Measurements from ENCODE around the gene AUTS2. TPM values are rescaled to one million over a fixed set of nuclear protein-coding genes. Genes with fewer than 3 reads are reported as not detected.

The AUTS2 gene
- total and polyA plus RNA-seq, 7 experiments from 2014 or later: 0.40 to 31.7 (median 4.2) TPM

- H3K36me3 Mint-ChIP-seq: no peaks in the 10 kb centered on the region
- no peak overlapping the region for H3K4me3 Mint-ChIP-seq
- CTCF ChIA-PET: no interaction called here
- DNase-seq (no peak), ATAC-seq (no peak)
- Histone ChIP-seq H3K4me3 (ENCODE audit: low read length) (no peak overlapping the region), H3K36me3 (ENCODE audit: control insufficient read depth in 2 of 3, insufficient read depth in 3 of 3, low read length in 3 of 3) (no peaks in the 10 kb centered on the region), H3K4me1 (ENCODE audit: control insufficient read depth in 2 of 2, insufficient read depth in 2 of 2, low read length in 2 of 2) (peaks cover 0 to 23% of the 10 kb centered on the region in 2 donors), H3K9me3 (ENCODE audit: control insufficient read depth in 2 of 3, low read length in 3 of 3) (no peaks in the 10 kb centered on the region), H3K27ac (ENCODE audit: low read depth, low read length) (no peak overlapping the region), H3K27me3 (ENCODE audit: control insufficient read depth in 2 of 2, insufficient read depth in 2 of 2, low read length in 2 of 2) (no peaks in the 10 kb centered on the region)
- H3K27me3 Mint-ChIP-seq: peaks cover 0 to 4% (median 0%) of the 10 kb centered on the region in 5 donors
- peaks cover 0 to 11% (median 0%) of the 10 kb centered on the region in 7 donors for H3K4me1 Mint-ChIP-seq
- POLR2A ChIA-PET: no interaction called here
- H3K9me3 Mint-ChIP-seq: peaks cover 0 to 4% (median 0%) of the 10 kb centered on the region in 11 donors
- no peak overlapping the region for H3K27ac Mint-ChIP-seq
- intact Hi-C loops (cut with micrococcal nuclease): no loop called here
Measured at GRCh38 chr7:70674571-70675010, 1076.3 kb downstream of the AUTS2 start.

- Mint-ChIP-seq H3K4me3 (no peak overlapping the region), H3K4me1 (peaks cover 0 to 11% (median 3%) of the 10 kb centered on the region in 7 donors), H3K27ac (no peak overlapping the region), H3K36me3 (no peaks in the 10 kb centered on the region), H3K27me3 (peaks cover 0 to 4% (median 0%) of the 10 kb centered on the region in 5 donors), H3K9me3 (peaks cover 0 to 4% (median 0%) of the 10 kb centered on the region in 11 donors)
- Histone ChIP-seq H3K27me3 (ENCODE audit: control insufficient read depth in 2 of 2, insufficient read depth in 2 of 2, low read length in 2 of 2) (no peaks in the 10 kb centered on the region), H3K4me3 (ENCODE audit: low read length) (no peak overlapping the region), H3K36me3 (ENCODE audit: control insufficient read depth in 2 of 3, insufficient read depth in 3 of 3, low read length in 3 of 3) (no peaks in the 10 kb centered on the region), H3K9me3 (ENCODE audit: control insufficient read depth in 2 of 3, low read length in 3 of 3) (no peaks in the 10 kb centered on the region), H3K4me1 (ENCODE audit: control insufficient read depth in 2 of 2, insufficient read depth in 2 of 2, low read length in 2 of 2) (peaks cover 0 to 18% of the 10 kb centered on the region in 2 donors), H3K27ac (ENCODE audit: low read depth, low read length) (no peak overlapping the region)
- ChIA-PET CTCF (no interaction called here), POLR2A (no interaction called here)
- no peak for ATAC-seq
- intact Hi-C loops (cut with micrococcal nuclease): no loop called here
- DNase-seq: no peak
Measured at GRCh38 chr7:70676243-70676642, 1078.0 kb downstream of the AUTS2 start.

GRCh38 chr7:70678621-70679251 lies 1080.5 kb downstream of the AUTS2 start:
- Mint-ChIP-seq H3K27me3 (peaks cover 0 to 4% (median 0%) of the 10 kb centered on the region in 5 donors), H3K4me3 (peak overlapping the region in 1 of 10 donors; percentile 0), H3K4me1 (peaks cover 0 to 27% (median 11%) of the 10 kb centered on the region in 7 donors), H3K36me3 (no peaks in the 10 kb centered on the region), H3K9me3 (peaks cover 0 to 3% (median 0%) of the 10 kb centered on the region in 11 donors), H3K27ac (peak overlapping the region in 1 of 9 donors; percentile 1)
- DNase-seq (no peak), ATAC-seq (no peak)
- Histone ChIP-seq H3K27ac (ENCODE audit: low read depth, low read length) (no peak overlapping the region), H3K9me3 (ENCODE audit: control insufficient read depth in 2 of 3, low read length in 3 of 3) (no peaks in the 10 kb centered on the region), H3K4me1 (ENCODE audit: control insufficient read depth in 2 of 2, insufficient read depth in 2 of 2, low read length in 2 of 2) (peaks cover 4 to 25% of the 10 kb centered on the region in 2 donors), H3K4me3 (ENCODE audit: low read length) (peak overlapping the region; percentile 8), H3K27me3 (ENCODE audit: control insufficient read depth in 2 of 2, insufficient read depth in 2 of 2, low read length in 2 of 2) (no peaks in the 10 kb centered on the region), H3K36me3 (ENCODE audit: control insufficient read depth in 2 of 3, insufficient read depth in 3 of 3, low read length in 3 of 3) (no peaks in the 10 kb centered on the region)
- intact Hi-C loops (cut with micrococcal nuclease): no loop called here
- CTCF ChIA-PET: no interaction called here
- POLR2A ChIA-PET: no interaction called here

- Histone ChIP-seq H3K27ac (ENCODE audit: low read depth, low read length) (no peak overlapping the region), H3K4me3 (ENCODE audit: low read length) (peak overlapping the region; percentile 8), H3K9me3 (ENCODE audit: control insufficient read depth in 2 of 3, low read length in 3 of 3) (no peaks in the 10 kb centered on the region), H3K4me1 (ENCODE audit: control insufficient read depth in 2 of 2, insufficient read depth in 2 of 2, low read length in 2 of 2) (peaks cover 4 to 25% of the 10 kb centered on the region in 2 donors), H3K27me3 (ENCODE audit: control insufficient read depth in 2 of 2, insufficient read depth in 2 of 2, low read length in 2 of 2) (no peaks in the 10 kb centered on the region), H3K36me3 (ENCODE audit: control insufficient read depth in 2 of 3, insufficient read depth in 3 of 3, low read length in 3 of 3) (no peaks in the 10 kb centered on the region)
- intact Hi-C loops (cut with micrococcal nuclease): no loop called here
- POLR2A ChIA-PET: no interaction called here
- ATAC-seq (peak; percentile 67), DNase-seq (no peak)
- Mint-ChIP-seq H3K27me3 (peaks cover 0 to 5% (median 4%) of the 10 kb centered on the region in 5 donors), H3K4me3 (peak overlapping the region in 1 of 10 donors; percentile 45), H3K27ac (no peak overlapping the region), H3K9me3 (peaks cover 0 to 7% (median 0%) of the 10 kb centered on the region in 11 donors), H3K4me1 (peaks cover 0 to 27% (median 10%) of the 10 kb centered on the region in 7 donors), H3K36me3 (no peaks in the 10 kb centered on the region)
- CTCF ChIA-PET: no interaction called here
Measured at GRCh38 chr7:70679661-70680060, 1081.4 kb downstream of the AUTS2 start.

- Histone ChIP-seq H3K27ac (ENCODE audit: low read depth, low read length) (no peak overlapping the region), H3K4me3 (ENCODE audit: low read length) (no peak overlapping the region), H3K4me1 (ENCODE audit: control insufficient read depth in 2 of 2, insufficient read depth in 2 of 2, low read length in 2 of 2) (peaks cover 4 to 25% of the 10 kb centered on the region in 2 donors), H3K27me3 (ENCODE audit: control insufficient read depth in 2 of 2, insufficient read depth in 2 of 2, low read length in 2 of 2) (no peaks in the 10 kb centered on the region), H3K9me3 (ENCODE audit: control insufficient read depth in 2 of 3, low read length in 3 of 3) (no peaks in the 10 kb centered on the region), H3K36me3 (ENCODE audit: control insufficient read depth in 2 of 3, insufficient read depth in 3 of 3, low read length in 3 of 3) (no peaks in the 10 kb centered on the region)
- Mint-ChIP-seq H3K36me3 (no peaks in the 10 kb centered on the region), H3K27ac (no peak overlapping the region), H3K4me1 (peaks cover 0 to 27% (median 10%) of the 10 kb centered on the region in 7 donors), H3K27me3 (peaks cover 0 to 6% (median 4%) of the 10 kb centered on the region in 5 donors), H3K9me3 (peaks cover 0 to 7% (median 0%) of the 10 kb centered on the region in 11 donors), H3K4me3 (no peak overlapping the region)
- ATAC-seq (no peak), DNase-seq (no peak)
- intact Hi-C loops (cut with micrococcal nuclease): no loop called here
- ChIA-PET CTCF (no interaction called here), POLR2A (no interaction called here)
Measured at GRCh38 chr7:70680306-70680705, 1082.0 kb downstream of the AUTS2 start.

GRCh38 chr7:70680743-70681468 lies 1082.6 kb downstream of the AUTS2 start:
- Histone ChIP-seq H3K4me3 (ENCODE audit: low read length) (no peak overlapping the region), H3K27ac (ENCODE audit: low read depth, low read length) (no peak overlapping the region), H3K36me3 (ENCODE audit: control insufficient read depth in 2 of 3, insufficient read depth in 3 of 3, low read length in 3 of 3) (no peaks in the 10 kb centered on the region), H3K27me3 (ENCODE audit: control insufficient read depth in 2 of 2, insufficient read depth in 2 of 2, low read length in 2 of 2) (no peaks in the 10 kb centered on the region), H3K9me3 (ENCODE audit: control insufficient read depth in 2 of 3, low read length in 3 of 3) (no peaks in the 10 kb centered on the region), H3K4me1 (ENCODE audit: control insufficient read depth in 2 of 2, insufficient read depth in 2 of 2, low read length in 2 of 2) (peaks cover 4 to 25% of the 10 kb centered on the region in 2 donors)
- Mint-ChIP-seq H3K9me3 (peaks cover 0 to 7% (median 0%) of the 10 kb centered on the region in 11 donors), H3K27ac (no peak overlapping the region), H3K4me3 (peak overlapping the region in 1 of 10 donors; percentile 77), H3K4me1 (peaks cover 0 to 27% (median 10%) of the 10 kb centered on the region in 7 donors), H3K27me3 (peaks cover 0 to 6% (median 4%) of the 10 kb centered on the region in 5 donors), H3K36me3 (no peaks in the 10 kb centered on the region)
- DNase-seq (no peak), ATAC-seq (no peak)
- intact Hi-C loops (cut with micrococcal nuclease): no loop called here
- POLR2A ChIA-PET: no interaction called here
- CTCF ChIA-PET: no interaction called here

All from naive thymus-derived CD4-positive, alpha-beta T cell (primary cell).